Glutamatergic neuron (in vitro differentiated cells): Measurements from ENCODE around the gene AUTS2. TPM values are rescaled to one million over a fixed set of nuclear protein-coding genes. Genes with fewer than 3 reads are reported as not detected.

ENCODE experiments used
- DNase-seq: peaks from one replicate; pipeline ENCODE4 v3.0.0; 2022
- H3K27ac Mint-ChIP-seq: one replicate; pipeline ENCODE4 v1.8.0; 2020; ENCODE audit warnings: mild to moderate bottlenecking, mixed read lengths, inconsistent platforms; ENCODE audit not compliant: unreplicated experiment
- H3K27me3 Mint-ChIP-seq: one replicate; pipeline ENCODE4 v1.8.0; 2020; ENCODE audit warnings: mild to moderate bottlenecking, moderate library complexity, mixed read lengths, inconsistent platforms; ENCODE audit not compliant: unreplicated experiment
- H3K36me3 Mint-ChIP-seq: one replicate; pipeline ENCODE4 v1.8.0; 2020; ENCODE audit warnings: mild to moderate bottlenecking, mixed read lengths, inconsistent platforms; ENCODE audit not compliant: unreplicated experiment
- H3K4me1 Mint-ChIP-seq: one replicate; pipeline ENCODE4 v1.8.0; 2020; ENCODE audit warnings: mild to moderate bottlenecking, low read depth, mixed read lengths, inconsistent platforms; ENCODE audit not compliant: unreplicated experiment
- H3K4me3 Mint-ChIP-seq: one replicate; pipeline ENCODE4 v1.8.0; 2020; ENCODE audit warnings: mild to moderate bottlenecking, mixed read lengths, inconsistent platforms; ENCODE audit not compliant: unreplicated experiment
- H3K9me3 Mint-ChIP-seq: one replicate; pipeline ENCODE4 v1.8.0; 2020; ENCODE audit warnings: mild to moderate bottlenecking, moderate library complexity, mixed read lengths, inconsistent platforms; ENCODE audit not compliant: unreplicated experiment
- total RNA-seq: library from RNA; stranded (reverse); fragmentation: NEBNext Ultra II Directional; extraction: Animal tissue kit (Norgen Biotek cat#: 25700); gene quantifications from one replicate; pipeline ENCODE4 v1.2.1, GENCODE V29; 2021; ENCODE audit not compliant: unreplicated experiment
- TF ChIP-seq, protein P1 (sequence below): fragments of 200-600 bp; sonication (generic); IDR thresholded peaks from one replicate; pipeline ENCODE4 v1.5.0; 2021; ENCODE audit not compliant: partially characterized antibody, unreplicated experiment

AUTS2 gene
- total RNA-seq, 1 donor from 2014 or later, result 300 TPM

DNA sequence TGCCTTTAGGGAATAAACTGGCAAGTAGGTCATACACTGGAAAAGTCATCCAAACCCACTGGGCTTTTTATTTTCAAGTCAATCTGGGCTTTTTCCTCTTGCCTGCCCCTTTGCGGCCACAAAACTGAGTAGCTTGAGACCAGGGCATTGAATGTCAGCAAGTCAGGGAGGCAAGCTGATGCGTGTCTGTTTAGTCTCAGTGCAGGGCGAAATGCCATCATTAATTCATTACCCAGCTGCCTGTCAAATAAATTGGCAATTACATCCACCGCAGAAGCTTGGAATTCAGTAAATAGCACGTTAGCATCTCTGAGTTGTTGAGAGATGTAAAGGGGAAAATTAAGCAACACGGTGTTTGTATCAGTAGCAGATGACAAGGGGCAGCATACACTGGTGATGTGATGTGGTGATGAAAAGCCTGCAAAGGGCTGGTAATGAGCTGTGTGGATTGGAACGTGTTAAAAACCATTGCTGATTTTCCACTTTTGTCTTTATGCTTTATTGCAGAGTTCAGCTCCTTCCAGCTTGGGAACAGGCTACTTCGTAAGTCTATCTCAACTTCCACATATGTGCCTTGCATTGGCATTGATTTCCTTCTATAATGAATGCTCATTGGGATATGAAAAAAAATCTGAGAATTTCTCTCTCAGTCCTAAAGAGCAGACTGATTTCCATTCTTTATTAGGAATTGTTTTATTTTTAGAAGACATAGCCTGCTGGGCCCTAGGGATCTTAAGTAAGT lies 535.9 kb downstream of the AUTS2 start:
- Mint-ChIP-seq H3K4me1 (peaks cover 47% of the 10 kb centered on the region), H3K27me3 (no peaks in the 10 kb centered on the region), H3K9me3 (no peaks in the 10 kb centered on the region), H3K4me3 (peak overlapping the region; percentile 12), H3K27ac (peak overlapping the region; percentile 37), H3K36me3 (no peaks in the 10 kb centered on the region)
- TF ChIP-seq, protein P1, sequence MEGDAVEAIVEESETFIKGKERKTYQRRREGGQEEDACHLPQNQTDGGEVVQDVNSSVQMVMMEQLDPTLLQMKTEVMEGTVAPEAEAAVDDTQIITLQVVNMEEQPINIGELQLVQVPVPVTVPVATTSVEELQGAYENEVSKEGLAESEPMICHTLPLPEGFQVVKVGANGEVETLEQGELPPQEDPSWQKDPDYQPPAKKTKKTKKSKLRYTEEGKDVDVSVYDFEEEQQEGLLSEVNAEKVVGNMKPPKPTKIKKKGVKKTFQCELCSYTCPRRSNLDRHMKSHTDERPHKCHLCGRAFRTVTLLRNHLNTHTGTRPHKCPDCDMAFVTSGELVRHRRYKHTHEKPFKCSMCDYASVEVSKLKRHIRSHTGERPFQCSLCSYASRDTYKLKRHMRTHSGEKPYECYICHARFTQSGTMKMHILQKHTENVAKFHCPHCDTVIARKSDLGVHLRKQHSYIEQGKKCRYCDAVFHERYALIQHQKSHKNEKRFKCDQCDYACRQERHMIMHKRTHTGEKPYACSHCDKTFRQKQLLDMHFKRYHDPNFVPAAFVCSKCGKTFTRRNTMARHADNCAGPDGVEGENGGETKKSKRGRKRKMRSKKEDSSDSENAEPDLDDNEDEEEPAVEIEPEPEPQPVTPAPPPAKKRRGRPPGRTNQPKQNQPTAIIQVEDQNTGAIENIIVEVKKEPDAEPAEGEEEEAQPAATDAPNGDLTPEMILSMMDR, result no peak
- peak; percentile 22 for DNase-seq

DNA sequence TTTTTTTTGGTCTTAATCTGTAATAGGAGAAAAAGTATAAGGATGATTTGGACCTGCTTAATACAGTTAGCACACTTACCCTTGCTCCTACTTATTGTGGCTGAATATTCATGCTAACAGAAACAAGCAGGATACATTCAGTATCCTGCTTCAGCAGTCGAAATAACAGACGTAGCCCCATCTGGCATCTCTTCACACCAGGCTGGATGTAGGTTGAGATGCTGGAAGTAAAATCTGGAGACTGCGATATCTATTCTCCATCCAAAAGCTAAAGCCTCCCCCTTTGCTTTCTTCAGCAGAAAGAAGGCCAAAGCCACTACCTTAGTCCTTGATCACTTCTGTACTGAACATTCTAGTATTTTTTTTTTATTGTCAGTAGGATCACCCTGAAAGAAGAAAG lies 537.4 kb downstream of the AUTS2 start:
- Mint-ChIP-seq H3K27ac (peak overlapping the region; percentile 69), H3K9me3 (no peaks in the 10 kb centered on the region), H3K27me3 (no peaks in the 10 kb centered on the region), H3K4me1 (peaks cover 47% of the 10 kb centered on the region), H3K36me3 (no peaks in the 10 kb centered on the region), H3K4me3 (peak overlapping the region; percentile 50)
- TF ChIP-seq, protein P1, result no peak
- DNase-seq, result peak; percentile 25

DNA sequence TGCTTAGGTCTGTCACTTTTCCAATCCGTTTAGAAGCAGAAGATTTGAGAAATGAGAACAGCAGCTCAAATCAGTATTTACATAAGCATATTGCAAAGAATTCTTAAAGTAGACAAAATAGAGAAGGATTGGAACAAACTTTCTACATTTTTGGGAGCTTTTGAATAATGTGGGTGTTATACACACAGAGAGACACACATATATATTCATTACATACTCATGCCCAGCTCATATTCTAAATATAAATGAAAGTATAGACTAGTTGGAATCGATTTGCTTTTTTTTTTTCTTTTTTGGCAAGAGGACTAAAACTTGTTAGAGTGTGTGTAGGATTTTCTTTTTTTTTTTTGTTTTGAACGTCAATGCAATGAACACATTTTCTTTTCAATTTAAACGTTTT lies 538.9 kb downstream of the AUTS2 start:
- H3K27ac Mint-ChIP-seq, result no peak overlapping the region
- no peaks in the 10 kb centered on the region for H3K27me3 Mint-ChIP-seq
- TF ChIP-seq, protein P1, result no peak
- H3K4me3 Mint-ChIP-seq, result no peak overlapping the region
- peaks cover 41% of the 10 kb centered on the region for H3K4me1 Mint-ChIP-seq
- DNase-seq, result no peak
- no peaks in the 10 kb centered on the region for H3K36me3 Mint-ChIP-seq
- H3K9me3 Mint-ChIP-seq, result no peaks in the 10 kb centered on the region

DNA sequence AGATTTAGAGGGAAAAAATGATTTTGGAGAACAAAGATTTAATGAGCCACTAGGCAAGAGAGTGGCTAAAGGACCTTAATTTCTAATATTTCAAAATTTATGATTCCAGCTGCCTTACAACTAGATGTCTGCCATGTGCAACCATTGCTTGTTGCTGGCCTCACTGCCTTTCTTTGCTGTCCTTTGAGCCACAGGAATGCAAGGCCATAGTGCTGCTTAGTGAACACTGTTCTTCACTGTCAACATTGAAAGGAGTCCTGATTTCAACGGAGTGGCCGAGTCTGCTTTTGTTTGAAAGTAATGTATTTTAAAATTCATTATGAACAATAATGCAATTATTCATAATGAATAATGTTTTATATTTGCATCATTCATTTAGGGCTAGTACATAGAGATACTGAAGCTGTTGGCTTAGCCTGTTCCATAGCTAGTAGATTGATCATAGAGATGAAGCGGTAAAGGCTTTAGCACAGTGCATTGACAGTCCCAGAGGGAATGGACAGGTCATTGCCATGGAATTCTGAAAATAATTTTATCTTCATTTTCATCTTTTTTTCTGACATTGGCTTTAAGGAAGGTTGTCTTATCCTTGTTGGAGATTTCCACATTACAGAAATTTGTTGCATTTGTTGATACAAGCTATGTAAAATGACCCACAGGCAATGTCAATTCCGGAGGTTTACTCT lies 544.1 kb downstream of the AUTS2 start:
- TF ChIP-seq, protein P1, result no peak
- Mint-ChIP-seq H3K36me3 (no peaks in the 10 kb centered on the region), H3K27ac (no peak overlapping the region), H3K9me3 (no peaks in the 10 kb centered on the region), H3K27me3 (no peaks in the 10 kb centered on the region), H3K4me3 (no peak overlapping the region), H3K4me1 (peaks cover 6% of the 10 kb centered on the region)
- DNase-seq, result no peak
